Effector memory CD8-positive, alpha-beta T cell (primary cell): Measurements from ENCODE around the gene MTFMT.
A peak's percentile ranks its signal among the peaks of the same experiment; 100 is the strongest.
"Not testable (repeated sequence)": the region's sequence is repeated elsewhere in the genome, so short reads cannot be mapped to it uniquely, and the experiment has no call there.

Experiments
- ATAC-seq: fragments of 150-1000 bp; cut with Tn5 transposase; replicated peaks from 2 replicates; pipeline ENCODE4 v1.10.0; 2021; ENCODE audit warnings: mild to moderate bottlenecking, moderate library complexity
- DNase-seq, 3 experiments: peaks; one replicate each; pipeline ENCODE4 v3.0.0; 2021
- H3K27ac Mint-ChIP-seq, 2 donors: one replicate each; pipeline ENCODE4 v1.8.0; 2022; ENCODE audit warnings: mild to moderate bottlenecking in 2 of 2, mixed read lengths in 2 of 2, moderate library complexity in 2 of 2
- H3K27me3 Mint-ChIP-seq, 2 donors: one replicate each; pipeline ENCODE4 v1.8.0; 2022; ENCODE audit warnings: mixed read lengths in 2 of 2
- H3K36me3 Mint-ChIP-seq: one replicate; pipeline ENCODE4 v1.8.0; 2022; ENCODE audit warnings: mild to moderate bottlenecking, moderate library complexity, mixed read lengths; ENCODE audit not compliant: insufficient read depth
- H3K4me1 Mint-ChIP-seq, 2 donors: one replicate each; pipeline ENCODE4 v1.8.0; 2022; ENCODE audit warnings: low read depth in 2 of 2, mixed read lengths in 2 of 2
- H3K4me3 Mint-ChIP-seq, 2 donors: one replicate each; pipeline ENCODE4 v1.8.0; 2022; ENCODE audit warnings: mild to moderate bottlenecking in 2 of 2, mixed read lengths in 2 of 2, moderate library complexity in 2 of 2
- H3K9me3 Mint-ChIP-seq, 2 donors: one replicate each; pipeline ENCODE4 v1.8.0; 2022; ENCODE audit warnings: mixed read lengths in 2 of 2

MTFMT gene

DNA sequence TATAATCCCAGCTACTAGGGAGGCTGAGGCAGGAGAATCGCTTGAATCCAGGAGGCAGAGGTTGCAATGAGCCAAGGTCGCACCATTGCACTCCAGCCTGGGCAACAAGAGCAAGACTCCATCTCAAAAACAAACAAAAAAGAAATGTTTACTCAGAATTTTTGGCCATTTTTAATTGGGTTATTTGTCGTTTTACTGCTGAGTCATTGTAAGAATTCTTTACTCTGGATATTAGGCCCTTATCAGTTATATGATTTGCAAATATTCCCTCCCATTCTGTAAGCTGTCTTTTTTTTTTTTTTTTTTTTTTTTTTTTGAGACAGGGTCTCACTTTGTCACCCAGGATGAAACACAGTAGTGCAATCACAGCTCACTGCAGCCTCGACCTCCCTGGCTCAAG lies 18.2 kb downstream of the MTFMT start:
- H3K36me3 Mint-ChIP-seq: peaks cover 28% of the 10 kb centered on the region
- not testable (repeated sequence) for ATAC-seq, H3K9me3 Mint-ChIP-seq, H3K27me3 Mint-ChIP-seq, H3K4me1 Mint-ChIP-seq, DNase-seq, H3K4me3 Mint-ChIP-seq, H3K27ac Mint-ChIP-seq

DNA sequence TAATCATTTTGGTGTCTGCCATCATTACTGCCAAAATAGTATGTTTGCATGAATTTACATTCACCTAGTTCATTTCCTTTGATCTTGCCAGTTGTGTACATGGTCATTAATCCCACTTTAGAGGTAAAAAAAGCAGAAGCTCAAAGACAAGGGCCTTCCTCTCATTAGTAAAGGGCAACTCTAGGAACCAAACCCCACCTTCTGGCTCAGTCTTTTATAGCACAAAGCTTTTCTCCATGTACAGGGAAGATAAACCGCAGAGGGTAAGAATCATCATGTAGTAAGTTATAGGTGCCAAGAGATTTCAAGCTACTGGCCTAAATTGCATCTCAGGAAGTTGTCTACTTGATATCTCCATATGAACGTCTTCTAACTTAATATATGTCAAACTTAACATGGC lies 20.5 kb downstream of the MTFMT start:
- Mint-ChIP-seq H3K27ac (no peak overlapping the region), H3K4me3 (no peak overlapping the region), H3K27me3 (no peaks in the 10 kb centered on the region), H3K4me1 (no peaks in the 10 kb centered on the region), H3K9me3 (peaks cover 0 to 2% of the 10 kb centered on the region in 2 donors), H3K36me3 (peaks cover 8% of the 10 kb centered on the region)
- ATAC-seq (no peak), DNase-seq (no peak)

DNA sequence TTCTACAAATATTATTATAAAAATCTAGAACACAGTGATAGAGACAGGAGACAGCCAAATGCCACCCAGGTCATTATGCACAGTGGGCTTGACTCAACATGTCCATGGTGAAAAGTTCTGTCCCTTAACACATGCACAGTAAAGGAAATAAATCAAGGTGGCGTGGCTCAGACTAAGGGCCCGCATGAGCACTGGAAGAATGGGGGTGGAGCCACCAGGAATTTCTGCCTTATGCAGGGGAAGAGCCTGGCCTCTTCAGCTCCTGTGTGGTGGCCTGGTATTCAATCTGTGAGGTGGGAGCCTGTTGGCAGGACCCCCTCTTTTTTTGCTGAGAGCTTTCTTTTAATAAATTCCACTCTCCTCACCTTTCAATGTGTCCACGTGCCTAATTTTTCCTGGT lies 22.6 kb downstream of the MTFMT start:
- H3K9me3 Mint-ChIP-seq: no peaks in the 10 kb centered on the region
- H3K4me1 Mint-ChIP-seq: no peaks in the 10 kb centered on the region
- no peak overlapping the region for H3K27ac Mint-ChIP-seq
- H3K36me3 Mint-ChIP-seq: peaks cover 18% of the 10 kb centered on the region
- no peak overlapping the region for H3K4me3 Mint-ChIP-seq
- ATAC-seq (no peak), DNase-seq (no peak)
- H3K27me3 Mint-ChIP-seq: no peaks in the 10 kb centered on the region

GRCh38 chr15:65004993-65005392 lies 24.4 kb downstream of the MTFMT start:
- Mint-ChIP-seq H3K9me3 (no peaks in the 10 kb centered on the region), H3K27ac (no peak overlapping the region), H3K27me3 (no peaks in the 10 kb centered on the region), H3K4me1 (no peaks in the 10 kb centered on the region), H3K4me3 (no peak overlapping the region), H3K36me3 (peaks cover 18% of the 10 kb centered on the region)
- ATAC-seq (no peak), DNase-seq (no peak)

DNA sequence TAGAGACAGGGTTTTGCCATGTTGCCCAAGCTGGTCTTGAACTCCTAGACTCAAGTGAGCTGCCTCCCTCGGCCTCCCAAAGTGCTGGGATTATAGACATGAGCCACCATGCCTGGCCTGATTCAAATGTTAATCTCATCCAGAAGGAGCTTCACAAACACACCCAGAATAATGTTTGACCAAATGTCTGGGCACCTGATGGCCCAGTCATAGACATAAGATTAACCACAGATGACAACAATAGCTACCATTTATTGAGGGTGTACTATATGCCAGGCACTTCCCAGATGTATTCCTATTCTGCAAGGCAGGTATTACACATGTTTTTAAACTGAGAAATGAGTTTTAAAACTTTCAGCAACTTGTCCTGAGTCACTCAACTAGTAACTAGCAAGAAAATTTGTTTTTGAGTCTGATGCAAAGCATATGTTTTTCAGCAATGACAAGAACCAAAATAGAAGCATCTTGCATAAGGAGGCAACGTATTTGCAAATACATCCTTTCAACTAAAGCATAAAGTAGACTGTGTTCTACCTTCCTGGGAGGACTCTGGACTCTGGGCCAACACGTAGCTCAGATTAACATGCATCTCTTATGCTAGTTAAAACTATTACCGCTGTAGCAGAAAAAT lies 31.6 kb downstream of the MTFMT start:
- DNase-seq (no peak), ATAC-seq (no peak)
- H3K9me3 Mint-ChIP-seq: no peaks in the 10 kb centered on the region
- peaks cover 6% of the 10 kb centered on the region for H3K36me3 Mint-ChIP-seq
- no peak overlapping the region for H3K27ac Mint-ChIP-seq
- no peak overlapping the region for H3K4me3 Mint-ChIP-seq
- no peaks in the 10 kb centered on the region for H3K27me3 Mint-ChIP-seq
- no peaks in the 10 kb centered on the region for H3K4me1 Mint-ChIP-seq

GRCh38 chr15:64997066-64997465 lies 32.4 kb downstream of the MTFMT start:
- no peak overlapping the region for H3K27ac Mint-ChIP-seq
- H3K27me3 Mint-ChIP-seq: no peaks in the 10 kb centered on the region
- no peak overlapping the region for H3K4me3 Mint-ChIP-seq
- no peaks in the 10 kb centered on the region for H3K36me3 Mint-ChIP-seq
- no peaks in the 10 kb centered on the region for H3K9me3 Mint-ChIP-seq
- DNase-seq (no peak), ATAC-seq (no peak)
- no peaks in the 10 kb centered on the region for H3K4me1 Mint-ChIP-seq

GRCh38 chr15:64993290-64993689 lies 36.1 kb downstream of the MTFMT start:
- Mint-ChIP-seq H3K27me3 (no peaks in the 10 kb centered on the region), H3K27ac (no peak overlapping the region), H3K9me3 (no peaks in the 10 kb centered on the region), H3K4me3 (no peak overlapping the region), H3K36me3 (peaks cover 18% of the 10 kb centered on the region), H3K4me1 (peaks cover 12 to 14% of the 10 kb centered on the region in 2 donors)
- DNase-seq (no peak), ATAC-seq (no peak)

GRCh38 chr15:64991536-64992135 lies 37.8 kb downstream of the MTFMT start:
- H3K4me1 Mint-ChIP-seq: peaks cover 19 to 25% of the 10 kb centered on the region in 2 donors

GRCh38 chr15:64990168-64990470 lies 39.3 kb downstream of the MTFMT start:
- DNase-seq (no peak), ATAC-seq (no peak)
- Mint-ChIP-seq H3K9me3 (no peaks in the 10 kb centered on the region), H3K4me3 (peak overlapping the region; percentile 97 to 98), H3K27me3 (no peaks in the 10 kb centered on the region), H3K4me1 (peaks cover 19 to 31% of the 10 kb centered on the region in 2 donors), H3K36me3 (peaks cover 22% of the 10 kb centered on the region), H3K27ac (peak overlapping the region; percentile 97 to 98)

More at GRCh38 chr15:64991536-64992135, 37.8 kb downstream of the MTFMT start:
- DNase-seq (no peak), ATAC-seq (no peak)
- H3K36me3 Mint-ChIP-seq: peaks cover 21% of the 10 kb centered on the region
- no peaks in the 10 kb centered on the region for H3K9me3 Mint-ChIP-seq
- no peaks in the 10 kb centered on the region for H3K27me3 Mint-ChIP-seq
- H3K4me3 Mint-ChIP-seq: no peak overlapping the region
- peak overlapping the region in 1 of 2 donors; percentile 97 for H3K27ac Mint-ChIP-seq

DNA sequence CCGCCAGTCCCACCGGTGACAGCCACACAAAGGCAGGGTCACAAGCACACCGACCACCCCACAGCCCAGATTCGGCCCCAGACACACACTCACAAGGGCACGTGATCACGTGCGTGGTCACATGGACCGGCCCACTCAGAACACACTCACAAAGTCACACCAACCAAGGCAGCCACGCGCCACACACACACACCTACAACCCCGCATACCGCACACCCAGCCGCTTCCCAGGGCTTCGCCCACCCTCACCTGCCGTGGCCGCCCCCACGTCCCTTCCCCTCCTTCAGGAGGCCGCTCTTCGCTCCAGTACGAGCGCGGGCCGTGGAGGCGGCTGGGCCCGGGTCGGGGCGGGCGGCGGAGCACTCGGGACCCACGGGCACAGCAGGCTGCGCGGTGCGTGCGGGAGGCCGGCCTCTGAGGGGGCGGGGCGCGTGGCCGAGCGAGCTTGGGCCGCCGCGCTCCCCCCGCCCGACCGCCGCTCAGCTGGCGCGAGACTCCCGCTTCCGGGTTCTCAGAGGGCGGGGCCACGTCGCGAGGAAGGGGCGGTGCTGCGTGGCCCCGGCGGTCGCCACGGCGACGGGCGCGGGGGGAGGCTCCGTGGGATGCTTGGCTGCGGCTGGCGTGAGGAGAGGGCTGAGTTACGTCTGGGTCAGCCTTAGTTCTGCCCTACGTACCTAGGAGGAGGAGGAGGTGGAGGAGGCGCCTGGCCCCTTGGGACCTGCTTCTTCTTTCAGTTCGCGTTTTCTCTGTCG lies 39.8 kb downstream of the MTFMT start, which contains the start of gene SPG21:
Gene SPG21 (minus strand): TSS at position 499 of the 752 bp plus-strand sequence. CDS start 6,345 bp downstream, outside the sequence.
- peak within 1 kb of the TSS; percentile 97 to 98 for H3K27ac Mint-ChIP-seq
- ATAC-seq (peak; percentile 88), DNase-seq (peak; percentile 91 to 92 (median 92))
- H3K9me3 Mint-ChIP-seq: no peaks in the 10 kb centered on the region
- peaks cover 19 to 31% of the 10 kb centered on the region in 2 donors for H3K4me1 Mint-ChIP-seq
- H3K27me3 Mint-ChIP-seq: no peaks in the 10 kb centered on the region
- H3K4me3 Mint-ChIP-seq: peak within 1 kb of the TSS; percentile 97 to 98
- H3K36me3 Mint-ChIP-seq: peaks cover 22% of the 10 kb centered on the region

DNA sequence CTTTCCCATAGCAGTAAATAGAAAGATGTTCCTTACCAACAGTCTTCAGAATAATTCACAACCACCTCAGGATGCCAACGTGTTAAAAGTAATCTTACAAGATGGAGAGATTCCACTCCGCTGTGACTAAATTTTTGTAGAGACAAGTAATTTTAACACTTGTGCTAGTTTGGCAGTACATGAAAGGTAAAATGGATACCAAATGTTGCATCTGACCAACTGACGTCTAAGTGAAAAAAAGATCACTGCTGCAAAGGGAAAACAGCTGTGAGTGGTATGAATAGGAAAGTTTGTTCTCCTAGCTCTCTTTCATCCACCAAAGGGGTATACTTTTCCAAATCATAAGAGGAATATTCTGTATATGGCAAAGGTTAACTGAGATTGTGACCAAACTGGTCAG lies 42.3 kb downstream of the MTFMT start:
- no peak for ATAC-seq
- H3K9me3 Mint-ChIP-seq: no peaks in the 10 kb centered on the region
- no peak overlapping the region for H3K4me3 Mint-ChIP-seq
- no peaks in the 10 kb centered on the region for H3K27me3 Mint-ChIP-seq
- peaks cover 21 to 34% of the 10 kb centered on the region in 2 donors for H3K4me1 Mint-ChIP-seq
- peaks cover 22% of the 10 kb centered on the region for H3K36me3 Mint-ChIP-seq
- H3K27ac Mint-ChIP-seq: no peak overlapping the region
- no peak for DNase-seq

- peaks cover 19 to 34% of the 10 kb centered on the region in 2 donors for H3K4me1 Mint-ChIP-seq
- H3K4me3 Mint-ChIP-seq: no peak overlapping the region
- peak overlapping the region in 1 of 2 donors; percentile 10 for H3K27ac Mint-ChIP-seq
- no peak for DNase-seq
- peaks cover 23% of the 10 kb centered on the region for H3K36me3 Mint-ChIP-seq
- H3K9me3 Mint-ChIP-seq: no peaks in the 10 kb centered on the region
- ATAC-seq: no peak
- H3K27me3 Mint-ChIP-seq: no peaks in the 10 kb centered on the region
Measured at GRCh38 chr15:64985366-64986033, 43.9 kb downstream of the MTFMT start.

DNA sequence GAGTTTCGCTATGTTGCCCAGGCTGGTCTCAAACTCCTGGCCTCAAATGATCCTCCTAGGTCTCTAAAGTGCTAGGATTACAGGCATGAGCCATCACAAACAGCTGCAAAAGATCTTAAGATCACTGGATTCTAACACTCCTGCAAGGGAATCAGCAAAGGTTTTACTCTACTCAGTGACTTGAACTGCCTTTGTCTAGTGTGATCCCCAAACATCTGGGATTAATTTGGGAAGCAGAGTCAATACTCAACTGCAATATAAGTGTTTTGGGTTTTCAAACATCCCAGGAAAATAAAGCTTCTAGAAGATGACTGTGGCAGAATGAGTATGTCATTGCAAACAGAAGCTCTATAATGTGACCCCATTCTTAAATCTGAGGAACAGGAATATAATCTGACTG lies 47.0 kb downstream of the MTFMT start:
- no peaks in the 10 kb centered on the region for H3K9me3 Mint-ChIP-seq
- H3K27me3 Mint-ChIP-seq: no peaks in the 10 kb centered on the region
- H3K36me3 Mint-ChIP-seq: peaks cover 25% of the 10 kb centered on the region
- no peak overlapping the region for H3K4me3 Mint-ChIP-seq
- DNase-seq: no peak
- H3K4me1 Mint-ChIP-seq: peaks cover 7 to 16% of the 10 kb centered on the region in 2 donors
- no peak for ATAC-seq
- no peak overlapping the region for H3K27ac Mint-ChIP-seq
